Urothelium cell line (cell line): ENCODE data around the gene HSFX1.

Source experiments
- DNase-seq: peaks from one replicate; pipeline ENCODE4 v3.0.0; 2011; ENCODE audit warnings: low spot score, mixed read lengths
- FAIRE-seq: peaks from 2 replicates; lab custom pipeline; 2011; peaks lifted over from hg19 to GRCh38; lab: Jason Lieb, UNC

HSFX1 gene

GRCh38 chrX:149803458-149804062 is 29.7 kb downstream of the HSFX1 start:
- DNase-seq (no peak), FAIRE-seq (no peak)

- DNase-seq (no peak), FAIRE-seq (no peak)
Observed at GRCh38 chrX:149804102-149804501, 30.2 kb downstream of the HSFX1 start.

- FAIRE-seq (no peak), DNase-seq (no peak)
Observed at GRCh38 chrX:149807747-149808458, 34.0 kb downstream of the HSFX1 start.

GRCh38 chrX:149818652-149819051 is 44.8 kb downstream of the HSFX1 start:
- DNase-seq (no peak), FAIRE-seq (no peak)

GRCh38 chrX:149819371-149819770 is 45.5 kb downstream of the HSFX1 start:
- DNase-seq = no peak
- no peak for FAIRE-seq

GRCh38 chrX:149825424-149825823 is 51.6 kb downstream of the HSFX1 start:
- no peak for FAIRE-seq
- DNase-seq = no peak
